ENCODE data around the gene OVOL2. TPM values are rescaled to one million over a fixed set of nuclear protein-coding genes. Genes with fewer than 3 reads are reported as not detected.

The OVOL2 gene
- total RNA-seq, 2 experiments from 2014 or later: not detected

- ATAC-seq (ENCODE audit: poor library complexity): no peak
- Histone ChIP-seq H3K36me3 (ENCODE audit: insufficient read depth, low read length) (no peaks in the 10 kb centered on the region), H3K4me1 (ENCODE audit: insufficient read depth, low read length) (no peaks in the 10 kb centered on the region), H3K27me3 (ENCODE audit: control insufficient read depth in 1 of 2, insufficient read depth in 2 of 2, low read length in 2 of 2) (no peaks in the 10 kb centered on the region), H3K27ac (ENCODE audit: low read depth in 1 of 2, low read length in 2 of 2) (no peak overlapping the region), H3K9me3 (ENCODE audit: control insufficient read depth in 1 of 2, insufficient read depth in 1 of 2, low read length in 2 of 2) (no peaks in the 10 kb centered on the region), H3K4me3 (ENCODE audit: low read length) (no peak overlapping the region)
- no peaks in the 10 kb centered on the region for H3K36me3 Mint-ChIP-seq (ENCODE audit: low read depth)
- TF ChIP-seq CTCF (IDR thresholded peaks at IDR 0.05): no peak
- CTCF ChIA-PET: interaction anchor here (0.6 to 0.7 kb wide), 2 partner anchors 168 to 1458 kb away, joined by 3 read pairs; no protein-coding TSS in a partner anchor
- DNase-seq: no peak
- POLR2A ChIA-PET: no interaction called here
- no peaks in the 10 kb centered on the region for H3K9me3 Mint-ChIP-seq
- H3K27ac Mint-ChIP-seq: no peak overlapping the region
- intact Hi-C loops (cut with DNase I, micrococcal nuclease): no loop called here
- H3K4me1 Mint-ChIP-seq (ENCODE audit: low read depth): no peaks in the 10 kb centered on the region
- H3K4me3 Mint-ChIP-seq: no peak overlapping the region
- H3K27me3 Mint-ChIP-seq: peaks cover 3% of the 10 kb centered on the region
Observed at GRCh38 chr20:18016772-18017171, 40.9 kb downstream of the OVOL2 start.

GRCh38 chr20:18014411-18014810 lies 43.3 kb downstream of the OVOL2 start:
- no peak for TF ChIP-seq CTCF (IDR thresholded peaks at IDR 0.05)

GRCh38 chr20:18012901-18013300 lies 44.8 kb downstream of the OVOL2 start:
- H3K27ac Mint-ChIP-seq: no peak overlapping the region
- no peaks in the 10 kb centered on the region for H3K36me3 Mint-ChIP-seq (ENCODE audit: low read depth)
- Histone ChIP-seq H3K4me1 (ENCODE audit: insufficient read depth, low read length) (no peaks in the 10 kb centered on the region), H3K4me3 (ENCODE audit: low read length) (no peak overlapping the region), H3K9me3 (ENCODE audit: control insufficient read depth in 1 of 2, insufficient read depth in 1 of 2, low read length in 2 of 2) (no peaks in the 10 kb centered on the region), H3K27me3 (ENCODE audit: control insufficient read depth in 1 of 2, insufficient read depth in 2 of 2, low read length in 2 of 2) (no peaks in the 10 kb centered on the region), H3K27ac (ENCODE audit: low read depth in 1 of 2, low read length in 2 of 2) (no peak overlapping the region), H3K36me3 (ENCODE audit: insufficient read depth, low read length) (no peaks in the 10 kb centered on the region)
- POLR2A ChIA-PET: no interaction called here
- no peak for TF ChIP-seq CTCF (IDR thresholded peaks at IDR 0.05)
- no peak for ATAC-seq (ENCODE audit: poor library complexity)
- no peaks in the 10 kb centered on the region for H3K4me1 Mint-ChIP-seq (ENCODE audit: low read depth)
- no peak for DNase-seq
- CTCF ChIA-PET: no interaction called here
- no peak overlapping the region for H3K4me3 Mint-ChIP-seq
- H3K9me3 Mint-ChIP-seq: no peaks in the 10 kb centered on the region
- intact Hi-C loops (cut with DNase I, micrococcal nuclease): no loop called here
- H3K27me3 Mint-ChIP-seq: peaks cover 6% of the 10 kb centered on the region

More at GRCh38 chr20:18014411-18014810, 43.3 kb downstream of the OVOL2 start:
- Mint-ChIP-seq H3K9me3 (no peaks in the 10 kb centered on the region), H3K36me3 (ENCODE audit: low read depth) (no peaks in the 10 kb centered on the region), H3K27me3 (peaks cover 10% of the 10 kb centered on the region), H3K4me3 (no peak overlapping the region), H3K27ac (no peak overlapping the region), H3K4me1 (ENCODE audit: low read depth) (no peaks in the 10 kb centered on the region)
- Histone ChIP-seq H3K27ac (ENCODE audit: low read depth in 1 of 2, low read length in 2 of 2) (no peak overlapping the region), H3K9me3 (ENCODE audit: control insufficient read depth in 1 of 2, insufficient read depth in 1 of 2, low read length in 2 of 2) (no peaks in the 10 kb centered on the region), H3K4me1 (ENCODE audit: insufficient read depth, low read length) (no peaks in the 10 kb centered on the region), H3K36me3 (ENCODE audit: insufficient read depth, low read length) (no peaks in the 10 kb centered on the region), H3K27me3 (ENCODE audit: control insufficient read depth in 1 of 2, insufficient read depth in 2 of 2, low read length in 2 of 2) (no peaks in the 10 kb centered on the region), H3K4me3 (ENCODE audit: low read length) (no peak overlapping the region)
- ChIA-PET POLR2A (no interaction called here), CTCF (no interaction called here)
- DNase-seq (no peak), ATAC-seq (ENCODE audit: poor library complexity) (no peak)
- intact Hi-C loops (cut with DNase I, micrococcal nuclease): no loop called here

Measured in CD4-positive, alpha-beta T cell (primary cell).